ENCODE data around the gene RSPH9.

- TF ChIP-seq, protein P1, sequence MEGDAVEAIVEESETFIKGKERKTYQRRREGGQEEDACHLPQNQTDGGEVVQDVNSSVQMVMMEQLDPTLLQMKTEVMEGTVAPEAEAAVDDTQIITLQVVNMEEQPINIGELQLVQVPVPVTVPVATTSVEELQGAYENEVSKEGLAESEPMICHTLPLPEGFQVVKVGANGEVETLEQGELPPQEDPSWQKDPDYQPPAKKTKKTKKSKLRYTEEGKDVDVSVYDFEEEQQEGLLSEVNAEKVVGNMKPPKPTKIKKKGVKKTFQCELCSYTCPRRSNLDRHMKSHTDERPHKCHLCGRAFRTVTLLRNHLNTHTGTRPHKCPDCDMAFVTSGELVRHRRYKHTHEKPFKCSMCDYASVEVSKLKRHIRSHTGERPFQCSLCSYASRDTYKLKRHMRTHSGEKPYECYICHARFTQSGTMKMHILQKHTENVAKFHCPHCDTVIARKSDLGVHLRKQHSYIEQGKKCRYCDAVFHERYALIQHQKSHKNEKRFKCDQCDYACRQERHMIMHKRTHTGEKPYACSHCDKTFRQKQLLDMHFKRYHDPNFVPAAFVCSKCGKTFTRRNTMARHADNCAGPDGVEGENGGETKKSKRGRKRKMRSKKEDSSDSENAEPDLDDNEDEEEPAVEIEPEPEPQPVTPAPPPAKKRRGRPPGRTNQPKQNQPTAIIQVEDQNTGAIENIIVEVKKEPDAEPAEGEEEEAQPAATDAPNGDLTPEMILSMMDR (IDR thresholded peaks at IDR 0.05): no peak
- no peak for TF ChIP-seq POLR2A (IDR thresholded peaks at IDR 0.05)
These were observed 39.0 kb downstream of the RSPH9 start for GRCh38 chr6:43683708-43684455.

All from heart left ventricle (tissue), 13 donors.